T-helper 2 cell treated with Interferon-gamma antibody and Interleukin-4, amounts not matched to agents 5 μg/mL and 100 μg/mL, for 36 hours (primary cell): ENCODE data around the gene ARMS2.
A peak's percentile ranks its signal among the peaks of the same experiment; 100 is the strongest.

Source experiments
- DNase-seq: peaks from one replicate; pipeline ENCODE4 v3.0.0; 2021; ENCODE audit warnings: low spot score
- H3K27ac Mint-ChIP-seq: one replicate; pipeline ENCODE4 v1.8.0; 2021; ENCODE audit warnings: mild to moderate bottlenecking, mixed read lengths
- H3K27me3 Mint-ChIP-seq: one replicate; pipeline ENCODE4 v1.8.0; 2021; ENCODE audit warnings: low read depth, mixed read lengths
- H3K36me3 Mint-ChIP-seq: one replicate; pipeline ENCODE4 v1.8.0; 2021; ENCODE audit warnings: low read depth, mixed read lengths
- H3K4me1 Mint-ChIP-seq: one replicate; pipeline ENCODE4 v1.8.0; 2021; ENCODE audit warnings: low read depth, mixed read lengths
- H3K4me3 Mint-ChIP-seq: one replicate; pipeline ENCODE4 v1.8.0; 2022; ENCODE audit warnings: mild to moderate bottlenecking, moderate library complexity, mixed read lengths
- H3K9me3 Mint-ChIP-seq: one replicate; pipeline ENCODE4 v1.8.0; 2021; ENCODE audit warnings: mixed read lengths

ARMS2 gene

DNA sequence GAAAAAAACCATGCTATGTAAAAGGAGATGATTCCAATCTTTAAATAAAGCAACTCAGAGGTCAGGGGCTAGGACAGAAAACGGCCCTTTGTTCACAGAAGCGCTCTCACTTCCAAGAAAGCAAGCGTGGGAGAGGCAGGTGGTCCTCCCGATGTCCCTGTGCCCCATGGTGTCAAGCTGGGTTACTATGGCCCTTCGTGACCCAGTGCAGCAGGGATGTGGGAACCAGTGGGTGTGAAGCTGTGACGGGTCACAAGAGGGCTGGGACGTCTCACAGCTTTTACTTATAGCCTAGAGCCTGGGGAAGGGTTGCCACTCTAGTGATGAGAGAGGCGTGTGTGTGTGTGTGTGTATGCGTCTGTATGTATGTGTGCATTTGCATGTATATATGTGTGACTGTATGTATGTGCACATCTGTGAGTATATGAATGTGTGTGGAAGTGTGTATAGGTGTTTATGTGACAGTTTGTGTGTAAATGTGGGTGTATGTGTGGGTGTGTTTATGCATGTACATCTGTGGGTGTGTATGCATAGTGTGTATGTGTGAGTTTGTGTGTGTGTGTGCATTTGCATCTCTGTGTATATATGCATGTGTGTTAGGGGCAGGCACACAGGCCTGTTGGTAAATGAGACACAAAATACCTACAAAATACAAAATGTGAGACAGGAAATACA lies 32.1 kb downstream of the ARMS2 start:
- Mint-ChIP-seq H3K27me3 (peaks cover 14% of the 10 kb centered on the region), H3K9me3 (no peaks in the 10 kb centered on the region), H3K4me1 (peaks cover 8% of the 10 kb centered on the region), H3K4me3 (no peak overlapping the region), H3K36me3 (no peaks in the 10 kb centered on the region), H3K27ac (no peak overlapping the region)
- no peak for DNase-seq

DNA sequence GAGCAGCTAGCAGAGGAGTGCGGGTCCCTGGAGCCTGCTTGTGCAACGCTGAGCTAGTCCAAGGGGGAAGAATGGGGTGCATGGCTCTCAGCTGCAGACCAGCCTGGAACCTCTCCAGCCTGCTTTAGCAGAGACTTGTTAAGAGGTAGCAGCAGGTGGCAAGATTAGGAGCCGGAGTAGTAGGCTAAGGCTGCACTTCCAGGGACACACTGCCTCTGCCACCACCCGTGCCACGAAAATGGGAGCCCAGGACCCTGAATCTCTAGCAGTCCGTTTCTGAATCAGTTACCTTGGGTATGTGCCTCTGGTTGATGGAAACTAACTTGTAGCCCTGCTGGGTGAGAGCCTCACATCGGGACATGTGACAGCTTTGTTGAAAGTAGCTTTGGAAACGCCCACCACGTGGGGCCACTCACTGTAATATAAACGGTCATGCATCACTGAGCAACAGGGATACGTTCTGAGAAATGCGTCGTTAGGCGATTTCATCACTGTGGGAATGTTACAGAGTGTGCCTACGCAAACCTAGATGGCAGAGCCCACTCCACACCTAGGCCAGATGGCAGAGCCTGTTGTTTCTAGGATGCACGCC lies 32.8 kb downstream of the ARMS2 start:
- no peak overlapping the region for H3K27ac Mint-ChIP-seq
- no peaks in the 10 kb centered on the region for H3K36me3 Mint-ChIP-seq

DNA sequence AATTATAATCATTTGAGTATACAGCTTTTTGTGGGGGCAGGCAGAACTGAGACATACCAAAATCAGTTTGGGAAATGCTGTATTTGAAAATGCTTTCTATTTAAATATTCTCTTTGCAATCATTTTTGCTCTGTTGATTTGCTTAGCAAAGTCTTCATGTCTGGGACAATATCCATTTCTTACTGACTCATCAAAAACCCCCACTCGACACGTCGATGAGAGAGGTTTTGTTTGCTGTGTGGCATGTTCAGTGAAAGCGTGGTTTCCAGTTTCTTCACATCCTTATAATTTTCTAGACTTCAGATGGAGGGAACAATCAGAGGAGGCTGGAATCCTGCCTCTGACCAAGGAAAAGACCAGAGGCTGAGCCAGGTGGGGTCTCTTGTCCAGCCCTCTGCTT lies 35.8 kb downstream of the ARMS2 start:
- Mint-ChIP-seq H3K9me3 (no peaks in the 10 kb centered on the region), H3K36me3 (no peaks in the 10 kb centered on the region), H3K27ac (no peak overlapping the region), H3K4me1 (peaks cover 9% of the 10 kb centered on the region), H3K27me3 (peaks cover 4% of the 10 kb centered on the region), H3K4me3 (no peak overlapping the region)
- no peak for DNase-seq

More for the DNA sequence above, 32.8 kb downstream of the ARMS2 start:
- H3K4me1 Mint-ChIP-seq: peaks cover 9% of the 10 kb centered on the region
- peaks cover 11% of the 10 kb centered on the region for H3K27me3 Mint-ChIP-seq
- DNase-seq: no peak
- H3K4me3 Mint-ChIP-seq: no peak overlapping the region
- H3K9me3 Mint-ChIP-seq: no peaks in the 10 kb centered on the region

DNA sequence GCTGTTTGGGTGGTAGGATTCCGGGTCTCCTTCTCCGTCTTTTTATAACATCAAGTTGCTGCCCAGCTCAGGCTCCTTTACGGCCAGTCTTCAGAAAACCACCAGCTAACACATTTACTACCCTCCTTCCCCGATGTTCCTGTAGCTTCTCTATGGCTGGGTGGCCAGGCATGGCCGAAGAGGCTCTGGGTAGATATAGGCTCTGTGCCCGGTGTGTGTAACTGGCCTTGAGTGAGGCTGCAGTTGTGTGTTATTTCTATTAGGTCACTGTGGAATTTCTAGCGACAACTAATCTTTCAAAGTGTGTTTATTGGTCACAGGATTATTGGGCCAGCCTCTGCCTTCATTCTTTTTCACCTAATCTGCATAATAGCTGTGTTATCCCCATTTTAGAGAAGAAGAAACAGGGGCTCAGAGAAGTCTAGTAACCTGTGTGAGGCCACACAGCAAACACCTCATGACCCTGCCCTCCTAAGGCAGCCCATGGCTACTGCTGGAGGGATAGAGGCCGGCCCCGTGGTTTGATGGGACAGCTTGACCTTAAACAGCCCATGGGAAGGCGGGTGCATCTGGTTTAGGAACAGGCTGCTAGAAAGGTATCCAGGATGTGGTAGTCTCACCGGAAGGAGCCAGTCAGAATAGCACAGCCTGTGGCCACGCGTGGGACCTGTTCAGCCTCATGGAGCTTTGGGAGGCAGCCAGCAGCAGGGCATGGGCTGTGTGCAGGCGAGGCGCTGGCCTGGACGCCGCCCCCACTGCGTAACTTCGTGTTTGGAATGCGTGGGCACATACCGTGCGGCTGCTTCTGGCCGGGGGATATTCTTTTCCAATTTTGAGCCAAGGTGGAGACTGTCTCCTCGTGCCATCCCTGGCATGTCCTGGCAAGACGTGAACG lies 36.6 kb downstream of the ARMS2 start:
- H3K27me3 Mint-ChIP-seq: peaks cover 7% of the 10 kb centered on the region
- H3K36me3 Mint-ChIP-seq: no peaks in the 10 kb centered on the region
- no peak overlapping the region for H3K27ac Mint-ChIP-seq
- peak; percentile 27 for DNase-seq
- H3K9me3 Mint-ChIP-seq: no peaks in the 10 kb centered on the region
- peaks cover 12% of the 10 kb centered on the region for H3K4me1 Mint-ChIP-seq
- peak overlapping the region; percentile 27 for H3K4me3 Mint-ChIP-seq

DNA sequence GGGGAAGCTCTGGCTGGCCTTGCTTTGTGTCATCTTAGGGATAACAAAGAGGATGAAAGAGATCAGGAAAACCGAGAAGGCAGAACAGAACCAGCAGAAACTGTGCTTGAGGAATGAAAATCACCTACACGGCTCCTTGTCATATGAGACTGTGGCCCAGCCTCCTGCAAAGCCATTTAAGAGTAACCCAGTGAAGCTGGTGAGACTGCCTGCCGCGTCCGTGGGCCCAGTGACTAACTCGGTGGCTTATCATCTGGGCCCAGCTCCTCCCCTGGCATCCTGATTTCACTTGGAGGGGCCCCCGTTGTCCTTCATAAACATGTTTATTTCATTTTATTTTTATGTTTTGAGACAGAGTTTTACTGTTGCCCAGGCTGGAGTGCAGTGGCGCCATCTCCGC lies 37.6 kb downstream of the ARMS2 start:
- Mint-ChIP-seq H3K4me3 (no peak overlapping the region), H3K36me3 (no peaks in the 10 kb centered on the region), H3K9me3 (no peaks in the 10 kb centered on the region), H3K27ac (no peak overlapping the region), H3K27me3 (peaks cover 10% of the 10 kb centered on the region), H3K4me1 (peaks cover 16% of the 10 kb centered on the region)
- no peak for DNase-seq

GRCh38 chr10:122492999-122493481 lies 38.6 kb downstream of the ARMS2 start:
- H3K4me1 Mint-ChIP-seq: peaks cover 16% of the 10 kb centered on the region
- H3K36me3 Mint-ChIP-seq: no peaks in the 10 kb centered on the region
- H3K4me3 Mint-ChIP-seq: no peak overlapping the region
- no peaks in the 10 kb centered on the region for H3K9me3 Mint-ChIP-seq
- no peak for DNase-seq
- H3K27ac Mint-ChIP-seq: no peak overlapping the region
- peaks cover 11% of the 10 kb centered on the region for H3K27me3 Mint-ChIP-seq

- no peak for DNase-seq
- Mint-ChIP-seq H3K9me3 (no peaks in the 10 kb centered on the region), H3K27ac (no peak overlapping the region), H3K27me3 (peaks cover 17% of the 10 kb centered on the region), H3K36me3 (no peaks in the 10 kb centered on the region), H3K4me1 (peaks cover 16% of the 10 kb centered on the region), H3K4me3 (no peak overlapping the region)
Observed at GRCh38 chr10:122493761-122494160, 39.3 kb downstream of the ARMS2 start.

DNA sequence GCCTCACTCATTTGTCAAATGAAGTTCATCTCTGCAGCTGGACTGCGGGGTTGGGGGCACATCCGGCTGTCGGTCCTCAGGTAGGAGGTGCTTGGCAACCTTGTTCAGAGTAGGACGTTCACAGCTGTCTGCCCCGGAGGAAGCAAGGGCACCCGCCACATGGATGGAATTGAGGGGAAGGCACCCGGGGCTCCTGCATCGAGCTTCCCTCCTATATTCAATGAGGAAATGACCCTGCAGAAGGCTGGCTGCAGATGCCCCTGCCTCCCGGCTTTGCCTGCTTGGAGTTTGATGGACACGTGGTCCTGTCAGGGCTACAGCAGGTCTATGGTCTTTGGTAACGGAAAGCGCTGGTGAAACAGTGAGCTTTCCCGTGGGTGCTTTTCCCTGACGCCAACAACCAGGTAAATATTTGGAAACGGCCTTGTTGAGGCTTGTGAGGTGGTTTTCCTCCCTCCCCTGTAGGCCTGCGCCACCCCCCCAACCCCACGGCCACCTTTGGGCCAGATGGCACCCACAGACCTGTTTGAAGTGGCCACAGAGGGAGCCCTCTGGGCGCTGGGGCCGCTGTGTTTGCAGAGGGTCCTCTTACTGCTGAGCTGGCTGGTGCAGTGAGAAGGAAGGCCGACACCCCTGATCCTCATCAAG lies 39.8 kb downstream of the ARMS2 start:
- Mint-ChIP-seq H3K9me3 (no peaks in the 10 kb centered on the region), H3K4me1 (peaks cover 16% of the 10 kb centered on the region), H3K36me3 (no peaks in the 10 kb centered on the region), H3K27ac (no peak overlapping the region), H3K4me3 (no peak overlapping the region), H3K27me3 (peaks cover 13% of the 10 kb centered on the region)
- no peak for DNase-seq

DNA sequence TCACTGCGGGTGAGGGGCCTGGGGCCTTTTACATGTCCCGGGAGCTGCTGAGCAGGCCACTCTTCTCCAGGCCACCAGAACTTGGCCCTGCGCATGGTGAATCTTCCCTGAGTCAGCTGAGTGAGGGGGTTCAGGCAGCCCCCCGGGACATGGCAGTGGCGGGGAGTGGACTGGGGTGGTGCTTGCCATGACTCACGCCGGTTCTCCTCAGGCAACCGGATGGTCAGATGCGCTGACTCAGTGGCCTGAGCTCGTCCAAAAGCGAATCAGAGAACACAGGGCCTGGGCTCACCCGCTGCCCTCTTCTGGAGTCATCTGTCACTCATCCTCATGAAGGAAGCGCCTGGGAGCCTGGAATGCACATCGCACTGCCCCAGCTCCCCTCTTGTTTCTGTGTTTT lies 40.4 kb downstream of the ARMS2 start:
- H3K36me3 Mint-ChIP-seq: no peaks in the 10 kb centered on the region

DNA sequence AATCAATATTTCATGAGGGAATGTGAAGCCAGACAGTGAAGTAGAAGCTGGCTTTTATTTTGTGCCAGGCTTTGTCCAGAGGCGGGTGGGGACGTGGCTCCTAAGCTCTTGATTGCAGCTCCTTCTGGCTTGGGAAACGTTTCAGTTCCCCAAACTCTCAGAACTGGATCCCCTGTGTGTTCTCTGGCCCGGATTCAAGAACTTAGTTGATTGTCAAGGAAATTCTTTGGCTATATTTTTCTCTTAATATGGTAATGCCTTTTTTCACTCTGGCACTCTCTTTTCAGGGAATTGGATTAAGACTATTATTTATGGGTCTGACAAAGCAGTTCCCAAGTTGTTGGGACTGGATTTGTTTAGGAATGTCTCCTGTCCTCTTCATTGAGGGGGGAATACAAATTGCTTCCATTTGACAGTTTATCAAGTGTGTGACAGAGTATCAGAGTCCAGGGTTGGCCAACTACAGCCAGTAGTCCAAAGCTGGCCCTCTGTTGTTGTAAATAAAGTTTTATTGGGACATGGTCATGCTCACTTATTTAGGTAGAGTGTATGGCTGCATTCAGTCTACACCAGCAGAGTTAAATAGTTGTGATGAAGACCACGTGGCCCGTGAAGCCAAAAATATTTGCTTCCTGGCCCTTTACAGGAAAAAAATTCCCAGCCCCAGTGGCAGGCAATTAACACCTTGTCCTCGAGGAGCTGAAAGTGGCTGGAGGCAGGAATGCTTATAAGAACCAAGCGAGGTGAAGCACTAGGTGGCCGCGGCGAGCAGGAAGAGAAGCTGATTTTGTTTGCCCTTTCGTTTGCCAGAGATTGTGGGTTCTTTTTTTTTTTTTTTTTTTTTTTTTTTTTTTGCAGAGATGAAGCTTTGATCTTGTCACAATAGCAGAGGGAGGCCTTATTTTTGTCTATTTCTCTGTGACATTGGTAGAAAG lies 41.2 kb downstream of the ARMS2 start:
- no peaks in the 10 kb centered on the region for H3K9me3 Mint-ChIP-seq
- H3K27ac Mint-ChIP-seq: no peak overlapping the region
- H3K4me3 Mint-ChIP-seq: peak overlapping the region; percentile 11
- H3K4me1 Mint-ChIP-seq: peaks cover 16% of the 10 kb centered on the region
- DNase-seq: no peak
- H3K36me3 Mint-ChIP-seq: no peaks in the 10 kb centered on the region
- H3K27me3 Mint-ChIP-seq: peaks cover 13% of the 10 kb centered on the region

More for the DNA sequence above, 40.4 kb downstream of the ARMS2 start:
- Mint-ChIP-seq H3K9me3 (no peaks in the 10 kb centered on the region), H3K4me3 (no peak overlapping the region), H3K4me1 (peaks cover 16% of the 10 kb centered on the region), H3K27me3 (peaks cover 13% of the 10 kb centered on the region), H3K27ac (no peak overlapping the region)
- DNase-seq: no peak

GRCh38 chr10:122497241-122497640 lies 42.8 kb downstream of the ARMS2 start:
- Mint-ChIP-seq H3K4me1 (peaks cover 6% of the 10 kb centered on the region), H3K27me3 (peaks cover 13% of the 10 kb centered on the region), H3K4me3 (no peak overlapping the region), H3K27ac (no peak overlapping the region), H3K9me3 (no peaks in the 10 kb centered on the region), H3K36me3 (no peaks in the 10 kb centered on the region)
- no peak for DNase-seq

DNA sequence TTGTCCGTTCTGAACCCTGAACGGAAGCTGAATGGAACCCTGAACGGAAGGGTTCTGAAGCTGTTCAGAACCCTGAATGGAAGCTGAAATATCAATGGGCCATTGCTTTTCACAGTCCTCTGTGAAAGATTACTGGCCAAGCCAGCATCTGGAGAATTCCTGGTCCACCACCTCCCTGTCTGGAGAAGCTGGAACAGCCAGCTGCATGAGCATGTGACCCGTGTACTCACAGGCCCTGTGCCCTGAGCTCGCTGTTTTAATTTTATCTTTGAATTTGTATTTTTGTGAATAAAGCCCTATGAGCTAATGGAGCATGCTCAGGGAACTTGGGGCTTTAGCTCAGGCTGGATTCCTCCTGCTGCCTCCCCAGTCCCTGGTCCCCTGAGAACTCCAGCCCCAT lies 44.1 kb downstream of the ARMS2 start:
- H3K36me3 Mint-ChIP-seq: no peaks in the 10 kb centered on the region
- peaks cover 6% of the 10 kb centered on the region for H3K4me1 Mint-ChIP-seq
- no peak for DNase-seq
- H3K4me3 Mint-ChIP-seq: no peak overlapping the region
- peaks cover 13% of the 10 kb centered on the region for H3K27me3 Mint-ChIP-seq
- H3K27ac Mint-ChIP-seq: no peak overlapping the region
- no peaks in the 10 kb centered on the region for H3K9me3 Mint-ChIP-seq

- Mint-ChIP-seq H3K4me3 (no peak overlapping the region), H3K36me3 (no peaks in the 10 kb centered on the region), H3K9me3 (no peaks in the 10 kb centered on the region), H3K4me1 (peaks cover 6% of the 10 kb centered on the region), H3K27ac (no peak overlapping the region), H3K27me3 (peaks cover 13% of the 10 kb centered on the region)
- no peak for DNase-seq
Observed at GRCh38 chr10:122499012-122499411, 44.6 kb downstream of the ARMS2 start.
